HEK293 (cell line): Measurements from ENCODE around the gene WWOX.

Experiments
- BCL6B ChIP-seq: fragments of 450-650 bp; formaldehyde crosslinking; IDR thresholded peaks from 2 replicates; pipeline ENCODE4 v1.5.1; 2017; ENCODE audit warnings: missing biosample characterization, missing genetic modification characterization
- KLF16 ChIP-seq: fragments of 450-650 bp; formaldehyde crosslinking; IDR thresholded peaks from 2 replicates; pipeline ENCODE4 v1.5.1; 2017; ENCODE audit warnings: missing biosample characterization, missing genetic modification characterization
- ZNF274 ChIP-seq, 2 experiments: fragments of 200-500 bp in 1 of 2; fragments of 450-650 bp in 1 of 2; sonication (Bioruptor generic) in 1 of 2; formaldehyde crosslinking in 1 of 2; IDR thresholded peaks; 2 replicates each; pipeline versions ENCODE4 v1.5.1 to v1.6.1; 2014 to 2016; ENCODE audit warnings: borderline replicate concordance in 1 of 2, inconsistent platforms in 1 of 2, low read length in 1 of 2, missing biosample characterization in 1 of 2, missing genetic modification characterization in 1 of 2
- ZNF501 ChIP-seq: fragments of 450-650 bp; formaldehyde crosslinking; IDR thresholded peaks from 2 replicates; pipeline ENCODE4 v1.5.1; 2016; ENCODE audit warnings: missing biosample characterization, missing genetic modification characterization
- ZSCAN5A ChIP-seq: fragments of 450-650 bp; formaldehyde crosslinking; IDR thresholded peaks from 2 replicates; pipeline ENCODE4 v1.5.1; 2016; ENCODE audit warnings: missing biosample characterization, missing genetic modification characterization
- TF ChIP-seq, protein P1 (sequence below): fragments of 450-650 bp; formaldehyde crosslinking; IDR thresholded peaks from 2 replicates; pipeline ENCODE4; 2016; ENCODE audit warnings: missing biosample characterization, missing genetic modification characterization
- TF ChIP-seq, protein P2 (sequence below): fragments of 450-650 bp; formaldehyde crosslinking; IDR thresholded peaks from 2 replicates; pipeline ENCODE4 v1.5.1; 2016; ENCODE audit warnings: missing biosample characterization, missing genetic modification characterization
- TF ChIP-seq, protein P3 (sequence below): fragments of 450-650 bp; IDR thresholded peaks from 2 replicates; pipeline ENCODE4 v1.5.1; 2018; ENCODE audit warnings: missing biosample characterization, missing genetic modification characterization
- TF ChIP-seq, protein P4 (sequence below): fragments of 450-650 bp; formaldehyde crosslinking; IDR thresholded peaks from 2 replicates; pipeline ENCODE4 v1.5.1; 2016; ENCODE audit warnings: missing biosample characterization, missing genetic modification characterization

GRCh38 chr16:79128706-79129105 is 1029.3 kb downstream of the WWOX start:
- TF ChIP-seq BCL6B (tag by site-specific recombination) = no peak
- TF ChIP-seq, protein P1, sequence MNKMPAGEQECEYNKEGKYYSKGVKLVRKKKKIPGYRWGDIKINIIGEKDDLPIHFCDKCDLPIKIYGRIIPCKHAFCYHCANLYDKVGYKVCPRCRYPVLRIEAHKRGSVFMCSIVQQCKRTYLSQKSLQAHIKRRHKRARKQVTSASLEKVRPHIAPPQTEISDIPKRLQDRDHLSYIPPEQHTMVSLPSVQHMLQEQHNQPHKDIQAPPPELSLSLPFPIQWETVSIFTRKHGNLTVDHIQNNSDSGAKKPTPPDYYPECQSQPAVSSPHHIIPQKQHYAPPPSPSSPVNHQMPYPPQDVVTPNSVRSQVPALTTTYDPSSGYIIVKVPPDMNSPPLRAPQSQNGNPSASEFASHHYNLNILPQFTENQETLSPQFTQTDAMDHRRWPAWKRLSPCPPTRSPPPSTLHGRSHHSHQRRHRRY (tag by site-specific recombination) = no peak
- TF ChIP-seq, protein P2, sequence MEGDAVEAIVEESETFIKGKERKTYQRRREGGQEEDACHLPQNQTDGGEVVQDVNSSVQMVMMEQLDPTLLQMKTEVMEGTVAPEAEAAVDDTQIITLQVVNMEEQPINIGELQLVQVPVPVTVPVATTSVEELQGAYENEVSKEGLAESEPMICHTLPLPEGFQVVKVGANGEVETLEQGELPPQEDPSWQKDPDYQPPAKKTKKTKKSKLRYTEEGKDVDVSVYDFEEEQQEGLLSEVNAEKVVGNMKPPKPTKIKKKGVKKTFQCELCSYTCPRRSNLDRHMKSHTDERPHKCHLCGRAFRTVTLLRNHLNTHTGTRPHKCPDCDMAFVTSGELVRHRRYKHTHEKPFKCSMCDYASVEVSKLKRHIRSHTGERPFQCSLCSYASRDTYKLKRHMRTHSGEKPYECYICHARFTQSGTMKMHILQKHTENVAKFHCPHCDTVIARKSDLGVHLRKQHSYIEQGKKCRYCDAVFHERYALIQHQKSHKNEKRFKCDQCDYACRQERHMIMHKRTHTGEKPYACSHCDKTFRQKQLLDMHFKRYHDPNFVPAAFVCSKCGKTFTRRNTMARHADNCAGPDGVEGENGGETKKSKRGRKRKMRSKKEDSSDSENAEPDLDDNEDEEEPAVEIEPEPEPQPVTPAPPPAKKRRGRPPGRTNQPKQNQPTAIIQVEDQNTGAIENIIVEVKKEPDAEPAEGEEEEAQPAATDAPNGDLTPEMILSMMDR (tag by site-specific recombination) = no peak
- TF ChIP-seq ZSCAN5A (tag by site-specific recombination) = no peak
- no peak for TF ChIP-seq KLF16 (tag by site-specific recombination)
- no peak for TF ChIP-seq ZNF274 (IDR thresholded peaks at IDR 0.05; ENCODE audit: low read length)
- no peak for TF ChIP-seq ZNF274 (tag by site-specific recombination; IDR thresholded peaks at IDR 0.05; ENCODE audit: borderline replicate concordance)
- TF ChIP-seq, protein P3, sequence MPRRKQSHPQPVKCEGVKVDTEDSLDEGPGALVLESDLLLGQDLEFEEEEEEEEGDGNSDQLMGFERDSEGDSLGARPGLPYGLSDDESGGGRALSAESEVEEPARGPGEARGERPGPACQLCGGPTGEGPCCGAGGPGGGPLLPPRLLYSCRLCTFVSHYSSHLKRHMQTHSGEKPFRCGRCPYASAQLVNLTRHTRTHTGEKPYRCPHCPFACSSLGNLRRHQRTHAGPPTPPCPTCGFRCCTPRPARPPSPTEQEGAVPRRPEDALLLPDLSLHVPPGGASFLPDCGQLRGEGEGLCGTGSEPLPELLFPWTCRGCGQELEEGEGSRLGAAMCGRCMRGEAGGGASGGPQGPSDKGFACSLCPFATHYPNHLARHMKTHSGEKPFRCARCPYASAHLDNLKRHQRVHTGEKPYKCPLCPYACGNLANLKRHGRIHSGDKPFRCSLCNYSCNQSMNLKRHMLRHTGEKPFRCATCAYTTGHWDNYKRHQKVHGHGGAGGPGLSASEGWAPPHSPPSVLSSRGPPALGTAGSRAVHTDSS (tag by site-specific recombination) = no peak
- TF ChIP-seq ZNF501 (tag by site-specific recombination) = no peak
- TF ChIP-seq, protein P4, sequence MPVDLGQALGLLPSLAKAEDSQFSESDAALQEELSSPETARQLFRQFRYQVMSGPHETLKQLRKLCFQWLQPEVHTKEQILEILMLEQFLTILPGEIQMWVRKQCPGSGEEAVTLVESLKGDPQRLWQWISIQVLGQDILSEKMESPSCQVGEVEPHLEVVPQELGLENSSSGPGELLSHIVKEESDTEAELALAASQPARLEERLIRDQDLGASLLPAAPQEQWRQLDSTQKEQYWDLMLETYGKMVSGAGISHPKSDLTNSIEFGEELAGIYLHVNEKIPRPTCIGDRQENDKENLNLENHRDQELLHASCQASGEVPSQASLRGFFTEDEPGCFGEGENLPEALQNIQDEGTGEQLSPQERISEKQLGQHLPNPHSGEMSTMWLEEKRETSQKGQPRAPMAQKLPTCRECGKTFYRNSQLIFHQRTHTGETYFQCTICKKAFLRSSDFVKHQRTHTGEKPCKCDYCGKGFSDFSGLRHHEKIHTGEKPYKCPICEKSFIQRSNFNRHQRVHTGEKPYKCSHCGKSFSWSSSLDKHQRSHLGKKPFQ = no peak
